SK-N-SH (cell line): ENCODE data around the gene RNU5D-1. TPM values are rescaled to one million over a fixed set of nuclear protein-coding genes. Genes with fewer than 3 reads are reported as not detected.

Experiments used
- CTCF ChIA-PET: fragments of 300-600, 350-600 bp; formaldehyde crosslinking; extraction: SDS; loops from one replicate; lab custom pipeline; 2021; lab: Yijun Ruan, JAX
- POLR2A ChIA-PET: fragments of 350-600 bp; sonication (Branson Sonifier 250); formaldehyde crosslinking; extraction: SDS; loops from one replicate; lab custom pipeline; 2020; ENCODE audit warnings: antibody characterized with exemption, inconsistent platforms; lab: Yijun Ruan, JAX
- DNase-seq: peaks from one replicate; pipeline ENCODE4 v3.0.0; 2012
- H2AFZ ChIP-seq: fragments of 200-600 bp; sonication (generic); 2 replicates; pipeline ENCODE4 v1.8.1; 2016; ENCODE audit warnings: antibody characterized with exemption, mild to moderate bottlenecking, low read depth
- H3F3A ChIP-seq: fragments of 200-600 bp; sonication (generic); replicated peaks from 2 replicates; pipeline ENCODE3; 2016; ENCODE audit warnings: antibody characterized with exemption, mild to moderate bottlenecking; ENCODE audit not compliant: insufficient read depth
- H3K27ac ChIP-seq, 2 experiments: fragments of 200-500 bp in 1 of 2; fragments of 200-600 bp in 1 of 2; sonication (Bioruptor generic) in 1 of 2; sonication (generic), shearing (Covaris generic) in 1 of 2; 2 replicates each; pipeline versions ENCODE4 v1.5.1 to v1.6.1; 2014 to 2016; ENCODE audit warnings: low read depth in 2 of 2, inconsistent platforms in 1 of 2, low read length in 1 of 2, mild to moderate bottlenecking in 1 of 2, mixed read lengths in 1 of 2
- H3K27me3 ChIP-seq: fragments of 200-600 bp; sonication (generic), shearing (Covaris generic); 2 replicates; pipeline ENCODE4 v1.6.1; 2016; ENCODE audit warnings: mixed run types; ENCODE audit not compliant: insufficient read depth
- H3K36me3 ChIP-seq, 2 experiments: fragments of 200-500 bp in 1 of 2; fragments of 200-600 bp in 1 of 2; sonication (Bioruptor generic) in 1 of 2; sonication (generic) in 1 of 2; replicated peaks in 1 of 2; 2 replicates each; pipeline versions ENCODE3 to v1.5.1; 2014 to 2016; ENCODE audit warnings: low read length in 1 of 2, mild to moderate bottlenecking in 1 of 2; ENCODE audit not compliant: insufficient read depth in 2 of 2, control insufficient read depth in 1 of 2
- H3K4me1 ChIP-seq, 2 experiments: fragments of 200-500 bp in 1 of 2; fragments of 200-600 bp in 1 of 2; sonication (Bioruptor generic) in 1 of 2; sonication (generic), shearing (Covaris generic) in 1 of 2; 2 replicates each; pipeline versions ENCODE4 v1.5.1 to v1.6.1; 2014 to 2016; ENCODE audit warnings: low read depth in 1 of 2, low read length in 1 of 2, mixed run types in 1 of 2; ENCODE audit not compliant: insufficient read depth in 2 of 2, control insufficient read depth in 1 of 2
- H3K4me2 ChIP-seq: fragments of 200-600 bp; sonication (generic), shearing (Covaris generic); 2 replicates; pipeline ENCODE4 v1.6.1; 2017; ENCODE audit warnings: mixed run types
- H3K4me3 ChIP-seq, 2 experiments: fragments of 200-500 bp in 1 of 2; fragments of 200-600 bp in 1 of 2; sonication (Bioruptor generic) in 1 of 2; sonication (generic), shearing (Covaris generic) in 1 of 2; 2 replicates each; pipeline versions ENCODE4 v1.5.1 to v1.8.1; 2014 to 2016; ENCODE audit warnings: low read depth in 2 of 2, inconsistent platforms in 1 of 2, low read length in 1 of 2, mild to moderate bottlenecking in 1 of 2, mixed read lengths in 1 of 2, moderate library complexity in 1 of 2
- H3K79me2 ChIP-seq: fragments of 200-600 bp; sonication (generic); 2 replicates; pipeline ENCODE4 v1.8.1; 2017; ENCODE audit warnings: mild to moderate bottlenecking; ENCODE audit not compliant: insufficient read depth
- H3K9ac ChIP-seq: fragments of 200-600 bp; sonication (generic); 2 replicates; pipeline ENCODE4 v1.6.1; 2017; ENCODE audit warnings: mixed run types
- H3K9me2 ChIP-seq: fragments of 200-600 bp; sonication (generic); 2 replicates; pipeline ENCODE4 v1.6.1; 2017; ENCODE audit warnings: mixed run types
- H3K9me3 ChIP-seq: fragments of 200-600 bp; sonication (generic); 2 replicates; pipeline ENCODE4 v1.6.1; 2017; ENCODE audit warnings: mixed run types, mild to moderate bottlenecking, moderate library complexity
- H4K20me1 ChIP-seq: fragments of 200-600 bp; sonication (generic); 2 replicates; pipeline ENCODE4 v1.6.1; 2017; ENCODE audit warnings: mild to moderate bottlenecking, mixed run types; ENCODE audit not compliant: insufficient read depth
- CHD2 ChIP-seq: fragments of 150-350 bp; IDR thresholded peaks from 2 replicates; pipeline ENCODE4 v1.6.1; 2018; ENCODE audit warnings: low read length; ENCODE audit not compliant: partially characterized antibody
- FOSL2 ChIP-seq: IDR thresholded peaks from 2 replicates; pipeline ENCODE4 v1.4.0; 2012; ENCODE audit warnings: low read depth, mild to moderate bottlenecking, moderate library complexity, borderline replicate concordance
- FOXJ3 ChIP-seq: sonication (generic); formaldehyde crosslinking; IDR thresholded peaks from 2 replicates; pipeline ENCODE4 v1.5.1; 2020; ENCODE audit warnings: mild to moderate bottlenecking, missing genetic modification reagents
- GATA2 ChIP-seq: sonication (generic); formaldehyde crosslinking; IDR thresholded peaks from 2 replicates; pipeline ENCODE4 v1.5.0; 2020; ENCODE audit warnings: mild to moderate bottlenecking, missing genetic modification reagents
- JUND ChIP-seq: IDR thresholded peaks from 2 replicates; pipeline ENCODE4 v1.4.0; 2012
- RAD21 ChIP-seq: IDR thresholded peaks from 2 replicates; pipeline ENCODE4 v1.6.1; 2012; ENCODE audit warnings: mild to moderate bottlenecking, low read length
- TAF1 ChIP-seq: IDR thresholded peaks from 2 replicates; pipeline ENCODE4 v1.6.1; 2012; ENCODE audit warnings: low read depth, mild to moderate bottlenecking, low read length, moderate library complexity, borderline replicate concordance
- TCF12 ChIP-seq: IDR thresholded peaks from 2 replicates; pipeline ENCODE4 v1.4.0; 2012
- TEAD4 ChIP-seq: IDR thresholded peaks from 2 replicates; pipeline ENCODE4 v1.4.0; 2012; ENCODE audit warnings: mild to moderate bottlenecking, borderline replicate concordance; ENCODE audit not compliant: insufficient read depth
- YY1 ChIP-seq: IDR thresholded peaks from 2 replicates; pipeline ENCODE4 v1.4.0; 2012; ENCODE audit warnings: low read depth, mild to moderate bottlenecking
- WGBS: methylation state at CpG from one replicate; pipeline ENCODE4 v1.1.6; 2017; ENCODE audit warnings: low lambda C conversion rate; 5-methylcytosine and 5-hydroxymethylcytosine counted together
- polyA plus RNA-seq, 3 experiments: library from polyadenylated mRNA; depleted of rRNA; stranded (reverse); fragments of >200 nt; gene quantifications; 2 replicates each; pipeline ENCODE4 v1.2.3, GENCODE V29; 2012
- TF ChIP-seq, protein P1 (sequence below): fragments of 200-600 bp; sonication (generic); IDR thresholded peaks from 2 replicates; pipeline ENCODE4 v1.6.1; 2017; ENCODE audit warnings: antibody characterized with exemption, mild to moderate bottlenecking, moderate library complexity
- TF ChIP-seq, protein P2 (sequence below): IDR thresholded peaks from 2 replicates; pipeline ENCODE4; 2012
- TF ChIP-seq, protein P3 (sequence below): IDR thresholded peaks from 2 replicates; pipeline ENCODE4 v1.6.1; 2012; ENCODE audit warnings: mild to moderate bottlenecking, low read depth, low read length, moderate library complexity

The RNU5D-1 gene
- polyA plus RNA-seq, 1 of the 3 experiments (the other 2 are of a cell fraction) = not detected

DNA sequence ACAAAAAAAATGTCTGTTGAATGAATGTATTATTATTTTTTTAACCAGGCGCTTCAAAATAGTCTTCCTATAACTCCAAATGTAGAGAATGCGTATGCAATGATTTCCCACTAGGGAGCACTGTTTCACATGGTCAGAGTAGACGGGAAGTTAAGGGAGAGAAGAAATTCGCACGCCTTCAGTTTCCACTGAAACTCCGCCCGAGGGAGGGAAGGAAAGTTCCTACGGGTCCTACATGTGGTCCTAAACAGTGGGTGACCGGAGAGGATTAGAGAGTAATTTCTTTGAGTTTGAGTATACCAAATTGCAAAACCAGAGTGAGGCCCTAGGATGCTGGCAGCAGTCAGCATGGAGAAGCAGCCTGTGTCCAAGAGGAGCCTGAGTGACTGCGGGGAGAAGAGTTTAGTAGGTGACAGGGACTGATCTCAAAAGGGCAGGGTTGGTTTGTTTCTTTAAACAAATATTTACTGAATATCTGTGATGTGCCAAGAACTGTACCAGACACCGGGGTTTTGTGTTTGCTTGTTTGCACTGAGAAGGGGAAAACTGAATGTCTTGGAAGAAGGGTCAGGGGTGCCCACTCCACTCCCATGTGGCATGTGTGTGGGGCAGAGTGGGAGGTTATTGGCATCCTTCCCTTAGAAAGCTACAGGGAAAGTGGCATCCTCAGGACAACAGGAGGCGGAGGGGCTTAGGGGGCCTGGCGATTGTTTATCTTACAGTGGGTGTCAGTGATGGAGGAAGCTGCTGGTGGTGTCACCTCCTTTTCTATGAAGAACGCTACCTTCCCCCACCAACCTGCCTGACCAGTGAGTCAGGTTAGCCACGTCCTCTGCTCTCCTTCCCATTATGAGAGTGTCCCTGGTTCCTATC lies 22.8 kb downstream of the RNU5D-1 start:
- ChIA-PET CTCF (interaction anchor here (0.5 to 2.3 kb wide), 6 partner anchors 10 to 804 kb away, joined by 3 to 9 read pairs (median 4); partner anchors contain the start of genes HECTD3 and RNU5D-1), POLR2A (interaction anchor here (0.6 kb wide), 1 partner anchor 216 kb away, joined by 4 read pairs; no protein-coding TSS in a partner anchor)
- peak; percentile 36 for DNase-seq
- Histone ChIP-seq H3K9ac (no peak overlapping the region), H3K27ac (peak overlapping the region in 1 of 2 experiments; percentile 86; a peak in 2 of 4 replicates), H2AFZ (no peak overlapping the region), H3K9me3 (no peaks in the 10 kb centered on the region), H3K9me2 (no peaks in the 10 kb centered on the region), H3K36me3 (no peaks in the 10 kb centered on the region), H3K4me1 (0 out of 4 replicates have a peak, but pooled peaks cover 0 to 5% of the 10 kb centered on the region in 2 experiments), H4K20me1 (no peaks in the 10 kb centered on the region), H3K4me3 (no peak overlapping the region), H3K79me2 (no peaks in the 10 kb centered on the region), H3K27me3 (no peaks in the 10 kb centered on the region), H3F3A (peaks cover 9% of the 10 kb centered on the region), H3K4me2 (peak overlapping the region; percentile 60; the same call in 1 of the 2 replicates)
- 81% methylated on average over 15 of the region's 15 CpGs for WGBS
- TF ChIP-seq RAD21 = peak; percentile 30; the same call in 1 of the 2 replicates
- TF ChIP-seq CHD2 = no peak
- TF ChIP-seq, protein P1, sequence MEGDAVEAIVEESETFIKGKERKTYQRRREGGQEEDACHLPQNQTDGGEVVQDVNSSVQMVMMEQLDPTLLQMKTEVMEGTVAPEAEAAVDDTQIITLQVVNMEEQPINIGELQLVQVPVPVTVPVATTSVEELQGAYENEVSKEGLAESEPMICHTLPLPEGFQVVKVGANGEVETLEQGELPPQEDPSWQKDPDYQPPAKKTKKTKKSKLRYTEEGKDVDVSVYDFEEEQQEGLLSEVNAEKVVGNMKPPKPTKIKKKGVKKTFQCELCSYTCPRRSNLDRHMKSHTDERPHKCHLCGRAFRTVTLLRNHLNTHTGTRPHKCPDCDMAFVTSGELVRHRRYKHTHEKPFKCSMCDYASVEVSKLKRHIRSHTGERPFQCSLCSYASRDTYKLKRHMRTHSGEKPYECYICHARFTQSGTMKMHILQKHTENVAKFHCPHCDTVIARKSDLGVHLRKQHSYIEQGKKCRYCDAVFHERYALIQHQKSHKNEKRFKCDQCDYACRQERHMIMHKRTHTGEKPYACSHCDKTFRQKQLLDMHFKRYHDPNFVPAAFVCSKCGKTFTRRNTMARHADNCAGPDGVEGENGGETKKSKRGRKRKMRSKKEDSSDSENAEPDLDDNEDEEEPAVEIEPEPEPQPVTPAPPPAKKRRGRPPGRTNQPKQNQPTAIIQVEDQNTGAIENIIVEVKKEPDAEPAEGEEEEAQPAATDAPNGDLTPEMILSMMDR = peak; percentile 56

DNA sequence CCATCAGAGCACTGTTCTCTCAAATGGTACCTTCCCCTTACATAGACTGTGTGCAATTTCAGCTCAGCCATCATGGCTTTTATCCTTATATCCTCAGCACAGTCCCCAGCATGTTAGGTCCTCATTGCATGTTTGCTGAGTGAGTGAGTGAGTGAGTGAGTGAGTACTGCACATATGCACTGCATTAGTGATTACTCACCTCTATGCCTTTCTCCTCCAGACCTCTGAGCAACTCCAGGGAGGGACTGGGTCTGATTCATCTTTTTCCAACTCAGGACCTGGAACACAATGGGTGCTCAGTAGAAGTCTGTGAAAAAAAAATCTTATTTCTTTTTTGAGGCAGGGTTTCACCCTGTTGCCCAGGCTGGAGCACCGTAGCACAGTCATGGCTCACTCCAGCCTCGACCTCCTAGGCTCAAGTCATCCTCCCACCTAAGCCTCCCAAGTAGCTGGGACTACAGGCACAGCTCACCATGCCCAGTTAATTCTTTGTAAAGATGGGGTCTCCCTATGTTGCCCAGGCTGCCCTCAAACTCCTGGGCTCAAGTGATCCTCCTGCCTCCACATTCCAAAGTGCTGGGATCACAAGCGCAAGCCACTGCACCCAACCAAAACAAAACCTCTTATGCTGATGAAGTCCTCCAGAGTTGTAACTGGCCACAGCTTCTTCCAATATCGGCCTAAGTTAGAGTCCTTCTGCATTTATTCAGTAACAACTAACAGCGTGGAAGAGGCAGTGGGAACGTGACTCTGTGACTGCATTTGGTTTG lies 23.7 kb downstream of the RNU5D-1 start:
- Histone ChIP-seq H3K27ac (peak overlapping the region in 1 of 2 experiments; percentile 86; a peak in 2 of 4 replicates), H3K4me1 (0 out of 4 replicates have a peak, but pooled peaks cover 0 to 5% of the 10 kb centered on the region in 2 experiments), H2AFZ (peak overlapping the region; percentile 80; the same call in 1 of the 2 replicates), H3K27me3 (no peaks in the 10 kb centered on the region), H3F3A (peaks cover 9% of the 10 kb centered on the region), H3K9me2 (no peaks in the 10 kb centered on the region), H4K20me1 (no peaks in the 10 kb centered on the region), H3K9me3 (no peaks in the 10 kb centered on the region), H3K79me2 (no peaks in the 10 kb centered on the region), H3K4me3 (no peak overlapping the region), H3K36me3 (no peaks in the 10 kb centered on the region), H3K9ac (peak overlapping the region; percentile 58; the same call in 1 of the 2 replicates), H3K4me2 (peak overlapping the region; percentile 60)
- no peak for DNase-seq
- ChIA-PET CTCF (interaction anchor here (0.8 to 2.3 kb wide), 10 partner anchors 8 to 304 kb away, joined by 3 to 9 read pairs (median 4); partner anchors contain the start of genes HECTD3 and RNU5D-1), POLR2A (no interaction called here)
- WGBS = 52% methylated on average over 6 of the region's 6 CpGs
- TF ChIP-seq FOXJ3 (CRISPR knock-in tag) (no peak), TAF1 (peak; percentile 35; the same call in 1 of the 2 replicates), GATA2 (CRISPR knock-in tag) (no peak), TEAD4 (no peak), FOSL2 (peak; percentile 92), JUND (peak; percentile 81), YY1 (no peak), TCF12 (peak; percentile 93)
- TF ChIP-seq, protein P2, sequence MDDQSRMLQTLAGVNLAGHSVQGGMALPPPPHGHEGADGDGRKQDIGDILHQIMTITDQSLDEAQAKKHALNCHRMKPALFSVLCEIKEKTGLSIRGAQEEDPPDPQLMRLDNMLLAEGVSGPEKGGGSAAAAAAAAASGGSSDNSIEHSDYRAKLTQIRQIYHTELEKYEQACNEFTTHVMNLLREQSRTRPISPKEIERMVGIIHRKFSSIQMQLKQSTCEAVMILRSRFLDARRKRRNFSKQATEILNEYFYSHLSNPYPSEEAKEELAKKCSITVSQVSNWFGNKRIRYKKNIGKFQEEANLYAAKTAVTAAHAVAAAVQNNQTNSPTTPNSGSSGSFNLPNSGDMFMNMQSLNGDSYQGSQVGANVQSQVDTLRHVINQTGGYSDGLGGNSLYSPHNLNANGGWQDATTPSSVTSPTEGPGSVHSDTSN = peak; percentile 57
- TF ChIP-seq, protein P1 = no peak
- TF ChIP-seq, protein P3, sequence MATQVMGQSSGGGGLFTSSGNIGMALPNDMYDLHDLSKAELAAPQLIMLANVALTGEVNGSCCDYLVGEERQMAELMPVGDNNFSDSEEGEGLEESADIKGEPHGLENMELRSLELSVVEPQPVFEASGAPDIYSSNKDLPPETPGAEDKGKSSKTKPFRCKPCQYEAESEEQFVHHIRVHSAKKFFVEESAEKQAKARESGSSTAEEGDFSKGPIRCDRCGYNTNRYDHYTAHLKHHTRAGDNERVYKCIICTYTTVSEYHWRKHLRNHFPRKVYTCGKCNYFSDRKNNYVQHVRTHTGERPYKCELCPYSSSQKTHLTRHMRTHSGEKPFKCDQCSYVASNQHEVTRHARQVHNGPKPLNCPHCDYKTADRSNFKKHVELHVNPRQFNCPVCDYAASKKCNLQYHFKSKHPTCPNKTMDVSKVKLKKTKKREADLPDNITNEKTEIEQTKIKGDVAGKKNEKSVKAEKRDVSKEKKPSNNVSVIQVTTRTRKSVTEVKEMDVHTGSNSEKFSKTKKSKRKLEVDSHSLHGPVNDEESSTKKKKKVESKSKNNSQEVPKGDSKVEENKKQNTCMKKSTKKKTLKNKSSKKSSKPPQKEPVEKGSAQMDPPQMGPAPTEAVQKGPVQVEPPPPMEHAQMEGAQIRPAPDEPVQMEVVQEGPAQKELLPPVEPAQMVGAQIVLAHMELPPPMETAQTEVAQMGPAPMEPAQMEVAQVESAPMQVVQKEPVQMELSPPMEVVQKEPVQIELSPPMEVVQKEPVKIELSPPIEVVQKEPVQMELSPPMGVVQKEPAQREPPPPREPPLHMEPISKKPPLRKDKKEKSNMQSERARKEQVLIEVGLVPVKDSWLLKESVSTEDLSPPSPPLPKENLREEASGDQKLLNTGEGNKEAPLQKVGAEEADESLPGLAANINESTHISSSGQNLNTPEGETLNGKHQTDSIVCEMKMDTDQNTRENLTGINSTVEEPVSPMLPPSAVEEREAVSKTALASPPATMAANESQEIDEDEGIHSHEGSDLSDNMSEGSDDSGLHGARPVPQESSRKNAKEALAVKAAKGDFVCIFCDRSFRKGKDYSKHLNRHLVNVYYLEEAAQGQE = no peak
